T1000 (cell line): ENCODE measurements around the gene NFATC2IP.

Experiments
- DNase-seq: peaks from one replicate; lab custom pipeline; 2025; ENCODE audit warnings: mixed read lengths; lab: John Stamatoyannopoulos, UW

The NFATC2IP gene

DNA sequence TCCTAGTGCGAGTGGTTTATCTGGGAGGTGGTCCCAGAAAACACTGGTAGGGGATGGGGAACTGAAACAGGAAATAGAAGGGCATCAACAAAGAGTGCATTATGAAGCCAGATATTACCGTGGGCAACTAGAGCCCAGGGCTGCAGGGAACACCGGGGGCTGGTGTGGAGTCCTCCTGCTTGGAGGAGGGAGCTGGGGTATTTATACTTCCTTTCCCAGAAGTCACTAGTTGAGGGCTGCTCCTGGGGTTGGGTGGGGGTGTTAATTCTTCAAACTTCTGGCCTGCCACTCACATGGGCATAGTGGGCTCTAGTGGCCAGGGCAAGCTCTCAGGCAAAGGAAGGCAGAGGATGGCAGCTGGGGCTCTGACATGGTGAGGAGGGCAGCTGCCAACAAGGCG, 48.8 kb downstream of the NFATC2IP start:
- no peak for DNase-seq

GRCh38 chr16:29000019-29000418, 49.3 kb downstream of the NFATC2IP start:
- DNase-seq, result no peak

GRCh38 chr16:29004496-29005139, 53.9 kb downstream of the NFATC2IP start:
- peak; percentile 9 for DNase-seq

DNA sequence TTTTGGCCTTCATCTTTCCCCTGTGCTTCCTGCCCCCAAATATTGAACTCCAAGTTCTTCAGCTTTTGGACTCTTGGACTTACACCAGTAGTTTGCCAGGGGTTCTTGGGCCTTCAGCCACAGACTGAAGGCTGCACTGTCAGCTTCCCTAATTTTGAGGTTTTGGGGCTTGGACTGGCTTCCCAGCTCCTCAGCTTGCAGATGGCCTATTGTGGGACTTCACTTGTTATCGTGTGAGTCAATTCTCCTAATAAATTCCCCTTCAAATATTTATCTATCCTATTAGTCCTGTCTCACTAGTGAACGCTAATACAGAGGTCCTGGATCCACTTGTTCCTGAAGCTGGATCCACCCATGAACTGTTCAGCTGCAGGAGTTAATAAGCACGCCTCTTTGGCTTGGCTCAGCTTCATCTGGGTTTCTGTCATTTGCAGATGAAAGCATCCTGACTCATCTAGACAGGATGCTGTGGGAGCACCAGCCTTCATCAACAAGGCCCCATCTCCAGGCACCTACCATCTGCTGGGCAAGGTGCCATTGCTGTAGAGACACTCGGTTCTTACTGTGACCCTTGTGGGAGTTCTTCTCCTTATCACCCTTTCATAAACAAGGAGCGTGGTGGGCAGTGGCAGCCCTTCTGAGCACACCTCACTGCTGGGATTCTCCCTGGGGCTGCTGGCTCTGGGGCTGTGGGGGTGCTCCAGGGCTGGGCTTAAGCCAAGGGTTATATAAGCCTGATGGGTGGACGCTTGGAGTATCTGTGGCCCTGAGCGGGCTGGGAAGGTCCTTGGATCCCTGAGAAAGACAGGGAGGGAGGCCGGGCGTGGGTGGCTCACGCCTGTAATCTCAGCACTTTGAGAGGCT, 57.2 kb downstream of the NFATC2IP start:
- no peak for DNase-seq

- no peak for DNase-seq
Observed at GRCh38 chr16:29009050-29009837, 58.5 kb downstream of the NFATC2IP start.

- DNase-seq, result no peak
Observed at GRCh38 chr16:29009838-29010166, 59.1 kb downstream of the NFATC2IP start.

DNA sequence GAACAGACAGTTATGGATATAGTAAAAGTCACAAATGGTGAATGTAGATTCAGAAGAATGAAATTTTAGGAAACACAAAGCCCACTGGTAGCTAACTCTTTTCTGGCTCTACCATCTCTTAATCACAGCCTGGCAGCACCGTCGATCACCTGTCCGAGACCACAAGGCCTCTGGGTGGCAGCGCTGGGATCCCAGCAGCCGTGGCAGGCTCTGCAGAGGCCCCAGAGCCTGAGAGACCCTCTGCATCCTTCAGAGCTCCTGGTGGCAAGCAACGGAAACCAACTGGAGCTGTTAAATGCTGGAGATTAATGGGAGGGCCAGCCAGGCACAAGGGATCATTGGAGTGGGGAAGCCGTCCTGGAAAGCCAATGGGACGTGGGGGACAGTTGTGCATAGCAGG, 60.4 kb downstream of the NFATC2IP start:
- no peak for DNase-seq

DNA sequence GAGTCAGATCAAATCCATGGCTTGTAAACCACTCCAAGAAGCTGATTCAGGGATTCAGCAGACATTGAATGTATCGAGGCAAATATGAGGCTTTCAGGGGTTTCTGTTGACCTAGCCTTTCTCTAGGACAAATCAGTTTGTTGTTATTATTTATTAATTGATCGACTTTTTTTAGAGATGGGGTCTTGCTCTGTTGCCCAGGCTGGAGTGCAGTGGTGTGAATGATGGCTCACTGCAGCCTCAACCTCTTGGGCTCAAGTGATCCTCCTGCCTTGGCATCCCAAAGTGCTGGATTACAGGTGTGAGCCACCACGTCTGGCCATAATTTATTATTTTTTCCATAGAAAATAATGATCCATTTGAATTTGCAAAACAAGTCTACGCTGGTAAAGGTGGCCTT, 61.1 kb downstream of the NFATC2IP start:
- DNase-seq, result no peak

GRCh38 chr16:29012913-29013553, 62.3 kb downstream of the NFATC2IP start:
- DNase-seq, result no peak

GRCh38 chr16:29014561-29015069, 63.9 kb downstream of the NFATC2IP start:
- no peak for DNase-seq
